A673 (cell line): ENCODE data around the gene GRID2.

ENCODE experiments used
- EZH2 ChIP-seq: fragments of 200-600 bp; sonication (generic); IDR thresholded peaks from 2 replicates; pipeline ENCODE4 v1.6.1; 2017; ENCODE audit warnings: borderline replicate concordance, low read depth, mild to moderate bottlenecking, mixed read lengths, antibody characterized with exemption, low read length; ENCODE audit not compliant: poor library complexity, severe bottlenecking
- TF ChIP-seq, protein P1 (sequence below): fragments of 300-800, 200-600 bp; sonication (generic); conservative IDR thresholded peaks from 2 replicates; pipeline ENCODE4 v1.5.1; 2017; ENCODE audit warnings: low read depth, mild to moderate bottlenecking, antibody characterized with exemption, low read length, moderate library complexity, mixed read lengths

DNA sequence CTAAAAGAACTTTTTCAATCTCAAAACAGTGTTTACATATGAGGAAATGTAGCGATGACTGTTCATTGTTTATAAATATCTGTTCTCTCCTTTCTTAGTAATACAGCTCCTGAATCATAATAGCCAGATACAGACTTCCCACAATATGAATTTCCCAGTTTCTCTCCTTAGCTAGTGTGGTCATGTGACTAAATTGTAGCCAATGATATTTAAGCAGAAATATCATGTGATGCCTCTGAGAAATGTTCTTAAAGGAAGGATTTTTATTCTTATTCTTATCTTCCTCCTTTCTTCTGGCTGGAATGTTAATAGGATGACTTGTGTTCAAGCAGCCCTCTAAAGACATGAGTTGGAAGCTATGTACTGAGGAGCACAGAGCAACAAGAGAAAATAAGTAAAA, 1141.1 kb downstream of the GRID2 start:
- TF ChIP-seq, protein P1, sequence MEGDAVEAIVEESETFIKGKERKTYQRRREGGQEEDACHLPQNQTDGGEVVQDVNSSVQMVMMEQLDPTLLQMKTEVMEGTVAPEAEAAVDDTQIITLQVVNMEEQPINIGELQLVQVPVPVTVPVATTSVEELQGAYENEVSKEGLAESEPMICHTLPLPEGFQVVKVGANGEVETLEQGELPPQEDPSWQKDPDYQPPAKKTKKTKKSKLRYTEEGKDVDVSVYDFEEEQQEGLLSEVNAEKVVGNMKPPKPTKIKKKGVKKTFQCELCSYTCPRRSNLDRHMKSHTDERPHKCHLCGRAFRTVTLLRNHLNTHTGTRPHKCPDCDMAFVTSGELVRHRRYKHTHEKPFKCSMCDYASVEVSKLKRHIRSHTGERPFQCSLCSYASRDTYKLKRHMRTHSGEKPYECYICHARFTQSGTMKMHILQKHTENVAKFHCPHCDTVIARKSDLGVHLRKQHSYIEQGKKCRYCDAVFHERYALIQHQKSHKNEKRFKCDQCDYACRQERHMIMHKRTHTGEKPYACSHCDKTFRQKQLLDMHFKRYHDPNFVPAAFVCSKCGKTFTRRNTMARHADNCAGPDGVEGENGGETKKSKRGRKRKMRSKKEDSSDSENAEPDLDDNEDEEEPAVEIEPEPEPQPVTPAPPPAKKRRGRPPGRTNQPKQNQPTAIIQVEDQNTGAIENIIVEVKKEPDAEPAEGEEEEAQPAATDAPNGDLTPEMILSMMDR, result no peak
- TF ChIP-seq EZH2, result no peak
